Keratinocyte (primary cell): Measurements from ENCODE around the gene HEMGN. TPM values are rescaled to one million over a fixed set of nuclear protein-coding genes. Genes with fewer than 3 reads are reported as not detected.
"Not testable (repeated sequence)": the region's sequence is repeated elsewhere in the genome, so short reads cannot be mapped to it uniquely, and the experiment has no call there.

Experiments used
- DNase-seq: peaks from one replicate; pipeline ENCODE4 v3.0.0-alpha.2; 2011; ENCODE audit warnings: low read depth, missing footprints, low spot score
- FAIRE-seq: peaks from 2 replicates; lab custom pipeline; 2011; peaks lifted over from hg19 to GRCh38; lab: Jason Lieb, UNC
- H2AFZ ChIP-seq: 2 replicates; pipeline ENCODE4 v1.6.0; 2012; ENCODE audit warnings: low read length, control low read depth, inconsistent platforms; ENCODE audit not compliant: control insufficient read depth
- H3K27ac ChIP-seq: 2 replicates; pipeline ENCODE4 v1.5.1; 2011; ENCODE audit warnings: low read length; ENCODE audit not compliant: control insufficient read depth, insufficient read depth
- H3K27me3 ChIP-seq: 3 replicates; pipeline ENCODE4 v1.6.0; 2011; ENCODE audit warnings: low read length; ENCODE audit not compliant: control insufficient read depth, insufficient read depth; ENCODE audit errors: extremely low read depth
- H3K36me3 ChIP-seq, 2 experiments: 2 replicates in 1 of 2; 3 replicates in 1 of 2; pipeline ENCODE4 v1.5.1; 2011; ENCODE audit warnings: low read length in 2 of 2, mild to moderate bottlenecking in 1 of 2; ENCODE audit not compliant: control insufficient read depth in 2 of 2, insufficient read depth in 2 of 2; ENCODE audit errors: extremely low read depth in 1 of 2
- H3K4me1 ChIP-seq: 3 replicates; pipeline ENCODE4 v1.5.1; 2011; ENCODE audit warnings: low read length; ENCODE audit not compliant: control insufficient read depth, insufficient read depth; ENCODE audit errors: extremely low read depth
- H3K4me2 ChIP-seq: 3 replicates; pipeline ENCODE4 v1.6.0; 2011; ENCODE audit warnings: low read depth, low read length; ENCODE audit not compliant: control insufficient read depth, insufficient read depth; ENCODE audit errors: extremely low read depth
- H3K4me3 ChIP-seq, 3 experiments: fragments of 200-600 bp in 1 of 3; sonication (generic) in 1 of 3; 2 replicates in 2 of 3; 3 replicates in 1 of 3; pipeline ENCODE4 v1.5.1; 2011 to 2016; ENCODE audit warnings: low read length in 3 of 3, mild to moderate bottlenecking in 3 of 3, control low read depth in 2 of 3, inconsistent platforms in 1 of 3, low read depth in 1 of 3, mixed read lengths in 1 of 3, mixed run types in 1 of 3, moderate library complexity in 1 of 3; ENCODE audit not compliant: control insufficient read depth in 2 of 3, insufficient read depth in 2 of 3; ENCODE audit errors: extremely low read depth in 1 of 3
- H3K79me2 ChIP-seq: 2 replicates; pipeline ENCODE4 v1.6.0; 2012; ENCODE audit warnings: low read length; ENCODE audit not compliant: control insufficient read depth, insufficient read depth
- H3K9ac ChIP-seq: 3 replicates; pipeline ENCODE4 v1.6.0; 2011; ENCODE audit warnings: low read length; ENCODE audit not compliant: control insufficient read depth, insufficient read depth; ENCODE audit errors: extremely low read depth
- H3K9me1 ChIP-seq: 3 replicates; pipeline ENCODE4 v1.6.0; 2011; ENCODE audit warnings: low read length; ENCODE audit not compliant: control insufficient read depth, insufficient read depth; ENCODE audit errors: extremely low read depth
- H3K9me3 ChIP-seq: 2 replicates; pipeline ENCODE4 v1.5.1; 2012; ENCODE audit warnings: low read depth, low read length; ENCODE audit not compliant: control insufficient read depth
- H4K20me1 ChIP-seq: 3 replicates; pipeline ENCODE4 v1.6.0; 2011; ENCODE audit warnings: low read length; ENCODE audit not compliant: control insufficient read depth, insufficient read depth; ENCODE audit errors: extremely low read depth
- EZH2 ChIP-seq: IDR thresholded peaks from one replicate; pipeline ENCODE4 v1.6.1; 2012; ENCODE audit warnings: inconsistent platforms, mild to moderate bottlenecking, low read length, moderate library complexity
- dilution Hi-C: fragments of 300-500 bp; cut with MboI; formaldehyde crosslinking; loops from one replicate; pipeline ENCODE4 v1.7.0; 2020; ENCODE audit warnings: low sequenced_read_pairs; ENCODE audit not compliant: extremely low pct_ligation_motif_present
- polyA plus RNA-seq, 5 experiments: library from polyadenylated mRNA; depleted of rRNA in 3 of 5; stranded (reverse) in 3 of 5; stranded (forward) in 1 of 5; unstranded in 1 of 5; fragments of >200 nt; gene quantifications; 1 replicate in 1 of 5; 2 replicates in 3 of 5; 3 replicates in 1 of 5; pipeline versions ENCODE4 v1.2.1 to v1.2.3, GENCODE V29; 2011 to 2012; ENCODE audit warnings: missing spikeins in 2 of 5, low read depth in 1 of 5, low replicate concordance in 1 of 5
- TF ChIP-seq, protein P1 (sequence below), 3 experiments: IDR thresholded peaks in 1 of 3; conservative IDR thresholded peaks in 1 of 3; optimal IDR thresholded peaks in 1 of 3; 2 replicates in 2 of 3; 3 replicates in 1 of 3; pipeline versions ENCODE3 to v1.5.1; 2011; ENCODE audit warnings: low read length in 3 of 3, mild to moderate bottlenecking in 3 of 3, moderate library complexity in 2 of 3, control low read depth in 1 of 3, inconsistent platforms in 1 of 3; ENCODE audit not compliant: insufficient read depth in 2 of 3; ENCODE audit errors: extremely low read depth in 1 of 3

HEMGN gene
- polyA plus RNA-seq, 1 donor (not counting 4 experiments of a cell fraction or from before 2014, with no cell fraction given), result not detected

DNA sequence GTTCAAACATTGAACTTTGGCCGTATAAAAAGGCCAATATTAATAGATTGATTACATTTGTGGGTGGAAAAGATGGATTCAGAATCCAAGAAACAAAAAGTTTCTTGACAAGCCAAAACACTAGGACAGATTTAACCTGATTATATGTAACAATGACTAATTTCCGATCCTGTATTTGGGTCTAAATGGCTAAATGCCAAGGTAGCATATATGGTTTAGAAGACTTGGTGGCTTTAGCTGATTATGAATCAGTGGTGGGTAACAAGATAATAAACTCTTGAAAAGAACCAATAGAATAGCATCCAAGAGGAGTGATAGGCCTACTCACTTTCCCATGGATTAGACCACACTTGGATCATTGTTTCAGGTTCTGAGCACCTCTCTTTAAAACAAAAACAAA is 23.4 kb upstream of the HEMGN start:
- Histone ChIP-seq H4K20me1 (no peaks in the 10 kb centered on the region), H3K27me3 (no peaks in the 10 kb centered on the region), H3K9ac (no peak overlapping the region), H3K4me1 (no peaks in the 10 kb centered on the region), H3K36me3 (no peaks in the 10 kb centered on the region), H3K27ac (no peak overlapping the region), H3K4me2 (no peak overlapping the region), H3K79me2 (no peaks in the 10 kb centered on the region), H3K9me3 (no peaks in the 10 kb centered on the region), H2AFZ (no peak overlapping the region), H3K4me3 (no peak overlapping the region), H3K9me1 (no peaks in the 10 kb centered on the region)
- dilution Hi-C loops, result no loop called here
- TF ChIP-seq, protein P1, sequence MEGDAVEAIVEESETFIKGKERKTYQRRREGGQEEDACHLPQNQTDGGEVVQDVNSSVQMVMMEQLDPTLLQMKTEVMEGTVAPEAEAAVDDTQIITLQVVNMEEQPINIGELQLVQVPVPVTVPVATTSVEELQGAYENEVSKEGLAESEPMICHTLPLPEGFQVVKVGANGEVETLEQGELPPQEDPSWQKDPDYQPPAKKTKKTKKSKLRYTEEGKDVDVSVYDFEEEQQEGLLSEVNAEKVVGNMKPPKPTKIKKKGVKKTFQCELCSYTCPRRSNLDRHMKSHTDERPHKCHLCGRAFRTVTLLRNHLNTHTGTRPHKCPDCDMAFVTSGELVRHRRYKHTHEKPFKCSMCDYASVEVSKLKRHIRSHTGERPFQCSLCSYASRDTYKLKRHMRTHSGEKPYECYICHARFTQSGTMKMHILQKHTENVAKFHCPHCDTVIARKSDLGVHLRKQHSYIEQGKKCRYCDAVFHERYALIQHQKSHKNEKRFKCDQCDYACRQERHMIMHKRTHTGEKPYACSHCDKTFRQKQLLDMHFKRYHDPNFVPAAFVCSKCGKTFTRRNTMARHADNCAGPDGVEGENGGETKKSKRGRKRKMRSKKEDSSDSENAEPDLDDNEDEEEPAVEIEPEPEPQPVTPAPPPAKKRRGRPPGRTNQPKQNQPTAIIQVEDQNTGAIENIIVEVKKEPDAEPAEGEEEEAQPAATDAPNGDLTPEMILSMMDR (optimal IDR thresholded peaks at IDR 0.05 in 1 of 3, IDR thresholded peaks at IDR 0.05 in 1 of 3, conservative IDR thresholded peaks at IDR 0.05 in 1 of 3; ENCODE audit: extremely low read depth in 1 of 3, insufficient read depth in 2 of 3, low read length in 3 of 3), result no peak
- no peak for TF ChIP-seq EZH2
- FAIRE-seq (no peak), DNase-seq (no peak)

DNA sequence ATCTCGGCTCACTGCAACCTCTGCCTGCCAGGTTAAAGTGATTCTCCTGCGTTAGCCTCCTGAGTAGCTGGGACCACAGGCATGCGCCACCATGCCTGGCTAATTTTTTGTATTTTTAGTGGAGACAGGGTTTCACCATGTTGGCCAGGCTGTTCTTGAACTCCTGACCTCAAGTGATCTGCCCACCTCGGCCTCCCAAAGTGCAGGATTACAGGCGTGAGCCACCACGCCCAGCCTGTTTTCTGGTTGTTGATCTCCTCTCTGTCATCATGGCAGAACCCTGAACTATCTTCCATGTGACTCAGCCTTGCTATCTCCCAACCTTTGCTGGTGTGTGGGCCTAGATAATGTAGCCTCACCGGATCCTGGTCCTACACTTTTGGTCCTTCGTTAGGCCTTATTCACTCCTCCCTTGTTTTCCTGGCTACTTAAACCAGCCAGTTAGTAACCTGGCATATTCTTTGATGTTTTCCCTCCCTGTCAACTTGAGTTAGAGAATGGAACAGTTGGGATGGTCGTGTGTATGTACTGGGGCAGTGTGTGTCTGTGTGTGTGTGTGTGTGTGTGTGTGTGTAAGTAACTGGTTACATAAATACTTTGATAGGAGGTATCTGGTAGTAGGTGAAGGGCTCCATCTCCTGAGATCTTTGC is 22.8 kb upstream of the HEMGN start:
- H4K20me1 ChIP-seq, H3K4me1 ChIP-seq, H3K27me3 ChIP-seq, H3K4me3 ChIP-seq, H3K27ac ChIP-seq, H3K36me3 ChIP-seq, H3K79me2 ChIP-seq, H2AFZ ChIP-seq, dilution Hi-C loops, H3K4me2 ChIP-seq, H3K9me3 ChIP-seq, H3K9me1 ChIP-seq, DNase-seq, FAIRE-seq, H3K9ac ChIP-seq: not testable (repeated sequence)

DNA sequence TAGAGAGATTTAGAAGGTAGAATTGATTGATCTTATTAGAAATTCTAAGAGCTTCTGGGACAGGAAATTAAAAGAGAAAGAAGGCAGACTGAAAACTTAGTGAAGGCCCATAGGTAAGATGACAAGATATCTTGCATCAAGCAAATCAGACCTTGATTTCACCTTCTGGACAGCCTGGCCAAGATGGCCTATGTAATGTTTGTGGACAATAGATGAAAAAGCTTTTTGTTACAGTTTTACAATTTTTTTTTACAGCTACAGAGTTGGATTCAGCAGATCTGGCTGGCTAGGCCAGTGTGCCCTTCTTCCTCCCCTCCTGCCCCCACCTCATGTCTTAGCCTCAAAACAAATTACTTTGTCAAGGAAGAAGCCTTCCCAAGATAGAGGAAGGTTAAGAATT is 21.6 kb upstream of the HEMGN start:
- Histone ChIP-seq H3K27ac (no peak overlapping the region), H3K4me1 (no peaks in the 10 kb centered on the region), H3K9ac (no peak overlapping the region), H3K4me2 (no peak overlapping the region), H3K4me3 (no peak overlapping the region), H2AFZ (no peak overlapping the region), H3K9me3 (no peaks in the 10 kb centered on the region), H3K36me3 (no peaks in the 10 kb centered on the region), H3K27me3 (no peaks in the 10 kb centered on the region), H3K79me2 (no peaks in the 10 kb centered on the region), H3K9me1 (no peaks in the 10 kb centered on the region), H4K20me1 (no peaks in the 10 kb centered on the region)
- TF ChIP-seq EZH2, result no peak
- TF ChIP-seq, protein P1 (optimal IDR thresholded peaks at IDR 0.05 in 1 of 3, IDR thresholded peaks at IDR 0.05 in 1 of 3, conservative IDR thresholded peaks at IDR 0.05 in 1 of 3; ENCODE audit: extremely low read depth in 1 of 3, insufficient read depth in 2 of 3, low read length in 3 of 3), result no peak
- dilution Hi-C loops, result no loop called here
- no peak for FAIRE-seq
- DNase-seq, result no peak
